ENCODE results near the gene CERS1. TPM values are rescaled to one million over a fixed set of nuclear protein-coding genes. Genes with fewer than 3 reads are reported as not detected.
"Not testable (repeated sequence)": the region's sequence is repeated elsewhere in the genome, so short reads cannot be mapped to it uniquely, and the experiment has no call there.

CERS1 gene
- total RNA-seq, 6 experiments from 2014 or later: not detected

- no peak for ATAC-seq
- no peaks in the 10 kb centered on the region for H3K4me1 ChIP-seq
- H3K9me3 ChIP-seq: no peaks in the 10 kb centered on the region
- TF ChIP-seq POLR2A (IDR thresholded peaks at IDR 0.05) (no peak), CTCF (IDR thresholded peaks at IDR 0.05) (no peak)
- no peak overlapping the region for H3K4me3 ChIP-seq
- peaks cover 0 to 16% (median 8%) of the 10 kb centered on the region in 4 donors for H3K36me3 ChIP-seq
- H3K27ac ChIP-seq: no peak overlapping the region
- no peaks in the 10 kb centered on the region for H3K27me3 ChIP-seq
- intact Hi-C loops (cut with DNase I): no loop called here
- peak in 1 of 3 donors; percentile 46 for DNase-seq
- 70% methylated on average over 4 of the region's 29 CpGs for WGBS (ENCODE audit: insufficient coverage, low coverage, low lambda C conversion rate, missing lambda C conversion rate)
These were observed 7.4 kb upstream of the CERS1 start for GRCh38 chr19:18903156-18904037.

GRCh38 chr19:18902519-18902918, 6.6 kb upstream of the CERS1 start:
- intact Hi-C loops (cut with DNase I); H3K27ac ChIP-seq; DNase-seq; H3K4me3 ChIP-seq; H3K4me1 ChIP-seq; H3K9me3 ChIP-seq; H3K27me3 ChIP-seq; ATAC-seq: not testable (repeated sequence)
- 100% methylated on average over 2 of the region's 5 CpGs for WGBS (ENCODE audit: insufficient coverage, low coverage, low lambda C conversion rate, missing lambda C conversion rate)
- H3K36me3 ChIP-seq: peaks cover 0 to 16% (median 8%) of the 10 kb centered on the region in 4 donors

GRCh38 chr19:18901491-18901890, 5.5 kb upstream of the CERS1 start:
- no peak for DNase-seq
- Histone ChIP-seq H3K9me3 (no peaks in the 10 kb centered on the region), H3K27ac (no peak overlapping the region), H3K27me3 (no peaks in the 10 kb centered on the region), H3K36me3 (peaks cover 0 to 10% (median 4%) of the 10 kb centered on the region in 4 donors), H3K4me3 (no peak overlapping the region), H3K4me1 (no peaks in the 10 kb centered on the region)
- TF ChIP-seq POLR2A (IDR thresholded peaks at IDR 0.05) (no peak), CTCF (IDR thresholded peaks at IDR 0.05) (no peak)
- intact Hi-C loops (cut with DNase I): no loop called here
- no peak for ATAC-seq
- WGBS (ENCODE audit: insufficient coverage, low coverage, low lambda C conversion rate, missing lambda C conversion rate): 94% methylated on average over 5 of the region's 7 CpGs

- ATAC-seq (no peak), DNase-seq (no peak)
- peaks cover 0 to 10% (median 3%) of the 10 kb centered on the region in 4 donors for H3K36me3 ChIP-seq
- no peak overlapping the region for H3K27ac ChIP-seq
- no peak overlapping the region for H3K4me3 ChIP-seq
- H3K9me3 ChIP-seq: no peaks in the 10 kb centered on the region
- intact Hi-C loops (cut with DNase I): no loop called here
- H3K4me1 ChIP-seq: no peaks in the 10 kb centered on the region
- H3K27me3 ChIP-seq: no peaks in the 10 kb centered on the region
- TF ChIP-seq POLR2A (IDR thresholded peaks at IDR 0.05): no peak
- no peak for TF ChIP-seq CTCF (IDR thresholded peaks at IDR 0.05)
- WGBS (ENCODE audit: insufficient coverage, low coverage, low lambda C conversion rate, missing lambda C conversion rate): 100% methylated on average over 2 of the region's 17 CpGs
These were observed 4.9 kb upstream of the CERS1 start for GRCh38 chr19:18900700-18901481.

All from right lobe of liver (tissue), 6 donors.